ENCODE results near the gene TNNI3. TPM values are rescaled to one million over a fixed set of nuclear protein-coding genes. Genes with fewer than 3 reads are reported as not detected.

The TNNI3 gene
- total and polyA plus RNA-seq, 3 donors from 2014 or later = 14.2 to 30.3 (median 20.8) TPM

DNA sequence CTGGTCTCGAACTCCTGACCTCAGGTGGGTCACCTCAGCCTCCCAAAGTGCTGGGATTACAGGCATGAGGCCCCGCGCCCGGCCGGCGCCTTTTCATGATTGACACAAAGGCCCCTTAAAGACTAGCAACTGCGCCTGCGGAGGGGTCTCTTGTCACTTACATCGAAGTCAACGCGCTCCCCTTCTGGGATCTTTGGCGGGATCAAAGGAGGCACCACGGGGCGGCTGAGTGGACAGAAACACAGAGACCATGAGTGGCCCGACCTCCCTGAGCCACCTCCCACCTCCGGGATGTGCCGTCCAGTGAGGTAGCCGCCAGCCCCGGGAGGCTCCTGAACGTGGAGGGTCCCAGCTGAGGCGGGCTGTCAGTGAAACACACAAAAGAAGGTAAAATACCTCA lies 15.8 kb downstream of the TNNI3 start:
- H3K27me3 ChIP-seq = no peaks in the 10 kb centered on the region
- no peak overlapping the region for H3K27ac ChIP-seq
- peak overlapping the region in 1 of 2 donors; percentile 6 for H3K4me3 ChIP-seq
- no peaks in the 10 kb centered on the region for H3K36me3 ChIP-seq (ENCODE audit: low read depth, missing control alignments)
- WGBS, 2 donors = 30 to 38% methylated on average over 4 to 21 of the region's 21 CpGs
- intact Hi-C loops (cut with DNase I; ENCODE audit: low total_unique reads) = no loop called here
- H3K4me1 ChIP-seq = no peaks in the 10 kb centered on the region
- DNase-seq = no peak
- TF ChIP-seq POLR2A (IDR thresholded peaks at IDR 0.05) (no peak), CTCF (IDR thresholded peaks at IDR 0.05) (no peak)
- no peaks in the 10 kb centered on the region for H3K9me3 ChIP-seq

- TF ChIP-seq POLR2A (IDR thresholded peaks at IDR 0.05) (no peak), CTCF (IDR thresholded peaks at IDR 0.05) (no peak)
- DNase-seq = no peak
- Histone ChIP-seq H3K27ac (no peak overlapping the region), H3K9me3 (no peaks in the 10 kb centered on the region), H3K27me3 (no peaks in the 10 kb centered on the region), H3K4me3 (no peak overlapping the region), H3K4me1 (no peaks in the 10 kb centered on the region), H3K36me3 (ENCODE audit: low read depth, missing control alignments) (no peaks in the 10 kb centered on the region)
- 61 to 79% methylated on average over 9 of the region's 9 CpGs for WGBS, 2 donors
- intact Hi-C loops (cut with DNase I; ENCODE audit: low total_unique reads) = no loop called here
Observed at GRCh38 chr19:55137915-55138314, 19.6 kb downstream of the TNNI3 start.

DNA sequence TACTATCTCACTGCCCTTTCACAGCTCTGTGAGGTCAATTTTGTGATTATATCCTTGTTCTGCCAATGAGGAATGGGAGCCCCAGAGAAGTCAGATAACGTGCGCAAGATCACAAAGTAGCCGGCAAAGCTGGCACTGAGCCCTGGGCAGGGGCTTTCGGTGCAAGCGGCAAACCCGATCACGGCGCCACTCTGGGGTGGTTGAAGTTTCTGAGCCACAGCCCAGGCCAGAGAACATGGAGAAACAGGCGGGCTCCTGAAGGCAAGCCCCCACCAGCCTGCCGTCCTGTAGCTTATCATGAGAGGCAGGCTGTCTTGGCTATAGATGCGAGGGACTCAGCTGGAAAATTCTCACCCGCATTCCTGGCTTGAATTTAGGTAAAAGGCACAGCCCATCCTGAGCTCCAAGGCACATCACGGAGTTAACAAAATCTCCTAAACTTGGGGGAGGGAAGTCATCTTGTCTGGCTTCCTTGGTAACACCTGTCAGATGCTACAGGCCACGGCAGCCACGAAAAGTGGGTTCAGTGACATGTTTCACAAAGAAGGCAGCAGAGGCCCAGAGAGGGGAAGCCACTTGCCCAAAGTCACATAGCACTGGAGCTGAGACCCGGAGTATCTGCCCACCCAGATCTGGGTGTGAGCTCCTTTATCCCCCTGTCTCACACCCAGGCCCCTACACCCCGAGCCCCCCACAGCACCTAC lies 21.0 kb downstream of the TNNI3 start:
- Histone ChIP-seq H3K4me3 (no peak overlapping the region), H3K4me1 (no peaks in the 10 kb centered on the region), H3K27me3 (no peaks in the 10 kb centered on the region), H3K36me3 (ENCODE audit: low read depth, missing control alignments) (no peaks in the 10 kb centered on the region), H3K9me3 (no peaks in the 10 kb centered on the region), H3K27ac (no peak overlapping the region)
- 82 to 86% methylated on average over 10 to 17 of the region's 17 CpGs for WGBS, 2 donors
- DNase-seq = no peak
- intact Hi-C loops (cut with DNase I; ENCODE audit: low total_unique reads) = no loop called here
- TF ChIP-seq CTCF (IDR thresholded peaks at IDR 0.05) (no peak), POLR2A (IDR thresholded peaks at IDR 0.05) (no peak)

DNA sequence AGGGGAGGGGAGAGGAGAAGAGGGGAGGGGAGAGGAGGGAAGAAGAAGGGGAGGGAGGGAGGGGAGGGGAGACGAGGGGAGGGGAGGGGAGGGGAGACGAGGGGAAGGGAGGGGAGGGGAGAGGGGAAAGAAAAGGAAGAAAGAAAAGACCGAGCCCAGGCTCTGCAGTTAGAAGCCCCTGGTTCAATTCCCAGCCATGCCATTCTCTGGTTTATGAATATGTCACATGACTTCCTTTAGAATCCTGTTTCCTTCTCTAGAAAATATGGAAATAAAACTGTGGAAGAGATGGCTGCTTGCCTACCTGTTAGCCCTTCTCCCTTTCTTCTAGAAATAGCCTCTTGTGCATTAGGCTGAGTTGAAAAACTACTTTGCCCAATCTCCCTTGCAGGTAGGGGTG lies 22.8 kb downstream of the TNNI3 start:
- H3K9me3 ChIP-seq = no peaks in the 10 kb centered on the region
- H3K4me3 ChIP-seq = no peak overlapping the region
- 25 to 56% methylated on average over 1 to 2 of the region's 3 CpGs for WGBS, 2 donors
- intact Hi-C loops (cut with DNase I; ENCODE audit: low total_unique reads) = no loop called here
- no peaks in the 10 kb centered on the region for H3K36me3 ChIP-seq (ENCODE audit: low read depth, missing control alignments)
- no peak overlapping the region for H3K27ac ChIP-seq
- TF ChIP-seq CTCF (IDR thresholded peaks at IDR 0.05) = no peak
- TF ChIP-seq POLR2A (IDR thresholded peaks at IDR 0.05) = no peak
- no peaks in the 10 kb centered on the region for H3K4me1 ChIP-seq
- no peaks in the 10 kb centered on the region for H3K27me3 ChIP-seq
- DNase-seq = no peak
